ENCODE measurements around the gene IL21. TPM values are rescaled to one million over a fixed set of nuclear protein-coding genes. Genes with fewer than 3 reads are reported as not detected.
A peak's percentile ranks its signal among the peaks of the same experiment; 100 is the strongest.
"Not testable (repeated sequence)": the region's sequence is repeated elsewhere in the genome, so short reads cannot be mapped to it uniquely, and the experiment has no call there.

Gene IL21
- polyA plus RNA-seq, 3 donors, result not detected

GRCh38 chr4:122591196-122591595 is 29.7 kb downstream of the IL21 start:
- no peak for DNase-seq (ENCODE audit: extremely low read depth in 1 of 11, low read depth in 9 of 11, low spot score in 4 of 11)

- no peak for DNase-seq (ENCODE audit: extremely low read depth in 1 of 11, low read depth in 9 of 11, low spot score in 4 of 11)
Measured at GRCh38 chr4:122588453-122589238, 32.2 kb downstream of the IL21 start.

DNA sequence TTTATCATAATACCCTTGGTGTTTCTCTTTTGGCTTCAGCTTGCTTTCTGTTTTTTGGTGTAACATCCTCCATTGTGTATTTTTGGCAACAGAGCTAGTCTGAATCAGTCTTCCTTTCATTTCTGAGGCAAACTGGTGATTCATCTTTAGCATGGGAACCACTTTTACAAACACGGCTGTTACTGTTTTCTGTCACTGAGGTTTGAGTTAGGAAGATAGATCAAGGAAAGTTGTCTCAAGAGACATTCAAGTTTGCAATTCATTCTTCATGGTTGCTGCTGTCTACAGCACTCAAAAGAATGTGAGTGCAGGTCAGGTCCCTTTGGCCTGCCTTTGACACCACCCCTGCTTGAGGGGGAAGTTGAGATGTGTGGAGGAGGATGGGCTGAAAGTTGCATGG is 36.3 kb downstream of the IL21 start:
- DNase-seq (ENCODE audit: extremely low read depth in 1 of 11, low read depth in 9 of 11, low spot score in 4 of 11), result no peak

DNA sequence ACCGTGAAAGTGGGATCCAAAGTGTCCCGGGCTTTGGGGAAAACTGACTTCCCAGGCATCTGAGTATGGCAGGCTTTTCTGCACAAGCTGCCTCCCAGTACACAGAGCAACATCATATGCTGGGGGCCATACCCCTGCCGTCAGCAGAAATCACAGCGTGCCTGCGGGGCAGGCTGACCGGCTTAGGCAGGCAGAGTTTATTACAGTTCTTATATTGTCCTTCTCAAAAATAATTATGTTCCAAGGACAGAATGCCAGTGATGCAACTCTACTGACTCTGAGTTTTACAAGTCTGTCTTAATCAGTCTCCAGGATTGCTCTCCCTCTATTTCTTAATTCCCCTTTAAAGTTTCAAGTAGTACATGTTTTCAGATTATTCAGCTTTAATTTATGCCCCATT is 37.0 kb downstream of the IL21 start:
- DNase-seq (ENCODE audit: extremely low read depth in 1 of 11, low read depth in 9 of 11, low spot score in 4 of 11), result no peak

GRCh38 chr4:122577808-122578781 is 42.8 kb downstream of the IL21 start:
- peak in 2 of 11 donors; percentile 5 to 9 for DNase-seq (ENCODE audit: extremely low read depth in 1 of 11, low read depth in 9 of 11, low spot score in 4 of 11)

GRCh38 chr4:122577189-122577553 is 43.7 kb downstream of the IL21 start:
- no peak for DNase-seq (ENCODE audit: extremely low read depth in 1 of 11, low read depth in 9 of 11, low spot score in 4 of 11)

GRCh38 chr4:122576261-122577188 is 44.3 kb downstream of the IL21 start:
- DNase-seq (ENCODE audit: extremely low read depth in 1 of 11, low read depth in 9 of 11, low spot score in 4 of 11), result peak in 6 of 11 donors; percentile 11 to 31 (median 13)

- DNase-seq (ENCODE audit: extremely low read depth in 1 of 11, low read depth in 9 of 11, low spot score in 4 of 11), result not testable (repeated sequence)
Measured at GRCh38 chr4:122574347-122574746, 46.5 kb downstream of the IL21 start.

- DNase-seq (ENCODE audit: extremely low read depth in 1 of 11, low read depth in 9 of 11, low spot score in 4 of 11), result no peak
Measured at GRCh38 chr4:122562449-122562848, 58.4 kb downstream of the IL21 start.

Other genes starting within 250 kb of the IL21 start
- gene ADAD1, start 242.1 kb downstream of the IL21 start, polyA plus RNA-seq (ENCODE audit: insufficient read length in 3 of 3), result not detected
- gene IL2, start 164.3 kb downstream of the IL21 start, polyA plus RNA-seq (ENCODE audit: insufficient read length in 3 of 3), result not detected
- 10 to 100 TPM; 13.3 to 17.0 (median 15.8) TPM for gene BBS12, start 111.6 kb upstream of the IL21 start, polyA plus RNA-seq (ENCODE audit: insufficient read length in 3 of 3)
- 1 to 10 TPM; 7.1 to 9.3 (median 8.8) TPM for gene FGF2, start 205.8 kb upstream of the IL21 start, polyA plus RNA-seq (ENCODE audit: insufficient read length in 3 of 3)

Data from renal cortex interstitium (tissue), 11 donors.